OCI-LY1 (cell line): ENCODE data around the gene CD58.

ENCODE experiments used
- H2AFZ ChIP-seq: fragments of 200-600 bp; sonication (generic), shearing (Covaris generic); 2 replicates; pipeline ENCODE4 v1.6.0; 2014; ENCODE audit warnings: antibody characterized with exemption, mild to moderate bottlenecking, low read length
- H3F3A ChIP-seq: fragments of 200-600 bp; sonication (generic), shearing (Covaris generic); 2 replicates; pipeline ENCODE4 v1.6.0; 2014; ENCODE audit warnings: mild to moderate bottlenecking, antibody characterized with exemption, low read length, moderate library complexity; ENCODE audit not compliant: insufficient read depth
- H3K27ac ChIP-seq: fragments of 200-600 bp; sonication (generic); 2 replicates; pipeline ENCODE4 v1.5.1; 2014; ENCODE audit warnings: low read length, mixed run types, mild to moderate bottlenecking, low read depth; ENCODE audit not compliant: poor library complexity, severe bottlenecking
- H3K27me3 ChIP-seq: fragments of 200-600 bp; sonication (generic); 2 replicates; pipeline ENCODE4 v1.6.0; 2014; ENCODE audit warnings: antibody characterized with exemption, mild to moderate bottlenecking, low read length, moderate library complexity; ENCODE audit not compliant: insufficient read depth
- H3K36me3 ChIP-seq: fragments of 200-600 bp; sonication (generic); 2 replicates; pipeline ENCODE4 v1.6.1; 2014; ENCODE audit warnings: mild to moderate bottlenecking, antibody characterized with exemption, low read length, moderate library complexity, mixed read lengths; ENCODE audit not compliant: insufficient read depth
- H3K4me1 ChIP-seq: fragments of 200-600 bp; sonication (generic); 2 replicates; pipeline ENCODE4 v1.5.1; 2014; ENCODE audit warnings: mild to moderate bottlenecking, low read length, moderate library complexity; ENCODE audit not compliant: insufficient read depth, severe bottlenecking
- H3K4me2 ChIP-seq: fragments of 200-600 bp; sonication (generic), shearing (Covaris generic); 2 replicates; pipeline ENCODE4 v1.6.1; 2014; ENCODE audit warnings: low read length
- H3K4me3 ChIP-seq: fragments of 200-600 bp; sonication (generic); 2 replicates; pipeline ENCODE4 v1.5.1; 2014; ENCODE audit warnings: low read length, low read depth, mild to moderate bottlenecking, mixed read lengths; ENCODE audit not compliant: poor library complexity, severe bottlenecking
- H3K79me2 ChIP-seq: fragments of 200-600 bp; shearing (Covaris generic); 2 replicates; pipeline ENCODE4 v1.6.1; 2016; ENCODE audit warnings: mixed run types, low read length, mixed read lengths; ENCODE audit not compliant: insufficient read depth
- H3K9ac ChIP-seq: fragments of 200-600 bp; sonication (generic), shearing (Covaris generic); 2 replicates; pipeline ENCODE4 v1.6.1; 2014; ENCODE audit warnings: mild to moderate bottlenecking, low read length, mixed read lengths
- H3K9me2 ChIP-seq: fragments of 200-600 bp; sonication (generic), shearing (Covaris generic); 2 replicates; pipeline ENCODE4 v1.6.1; 2014; ENCODE audit warnings: low read depth, mild to moderate bottlenecking, low read length, mixed read lengths
- H3K9me3 ChIP-seq: fragments of 200-600 bp; shearing (Covaris generic); 2 replicates; pipeline ENCODE4 v1.6.1; 2014; ENCODE audit warnings: low read length, mixed read lengths
- H4K20me1 ChIP-seq: fragments of 200-600 bp; sonication (generic), shearing (Covaris generic); 2 replicates; pipeline ENCODE4 v1.6.0; 2016; ENCODE audit warnings: mild to moderate bottlenecking, low read length; ENCODE audit not compliant: insufficient read depth
- CTCF ChIP-seq: fragments of 200-600 bp; sonication (generic), shearing (Covaris generic); IDR thresholded peaks from 2 replicates; pipeline ENCODE4 v1.5.1; 2017; ENCODE audit warnings: mild to moderate bottlenecking, antibody characterized with exemption, low read length, moderate library complexity, mixed read lengths
- EZH2 ChIP-seq: fragments of 200-600 bp; sonication (generic), shearing (Covaris generic); IDR thresholded peaks from 2 replicates; pipeline ENCODE4 v1.8.0; 2017; ENCODE audit warnings: borderline replicate concordance, mixed run types, mild to moderate bottlenecking, antibody characterized with exemption, low read length, moderate library complexity, mixed read lengths

CD58 gene

GRCh38 chr1:116581323-116581885, 10.6 kb upstream of the CD58 start:
- Histone ChIP-seq H3K9ac (no peak overlapping the region), H4K20me1 (no peaks in the 10 kb centered on the region), H3K79me2 (no peaks in the 10 kb centered on the region), H3K4me3 (no peak overlapping the region), H3K27me3 (no peaks in the 10 kb centered on the region), H3F3A (no peaks in the 10 kb centered on the region), H3K4me1 (no peaks in the 10 kb centered on the region), H2AFZ (no peak overlapping the region), H3K4me2 (no peak overlapping the region), H3K9me3 (no peaks in the 10 kb centered on the region), H3K27ac (no peak overlapping the region), H3K36me3 (no peaks in the 10 kb centered on the region), H3K9me2 (no peaks in the 10 kb centered on the region)
- TF ChIP-seq EZH2 = no peak
- TF ChIP-seq CTCF = no peak

- Histone ChIP-seq H3F3A (no peaks in the 10 kb centered on the region), H3K27ac (no peak overlapping the region)
Observed at GRCh38 chr1:116580446-116581322, 9.9 kb upstream of the CD58 start.

GRCh38 chr1:116579259-116579875, 8.5 kb upstream of the CD58 start:
- no peak overlapping the region for H3K9ac ChIP-seq
- TF ChIP-seq EZH2 (no peak), CTCF (no peak)

More at GRCh38 chr1:116580446-116581322, 9.9 kb upstream of the CD58 start:
- Histone ChIP-seq H3K4me2 (no peak overlapping the region), H2AFZ (no peak overlapping the region), H3K9me2 (no peaks in the 10 kb centered on the region), H4K20me1 (no peaks in the 10 kb centered on the region), H3K27me3 (no peaks in the 10 kb centered on the region), H3K4me1 (no peaks in the 10 kb centered on the region), H3K9ac (no peak overlapping the region), H3K36me3 (no peaks in the 10 kb centered on the region), H3K4me3 (no peak overlapping the region), H3K79me2 (no peaks in the 10 kb centered on the region), H3K9me3 (no peaks in the 10 kb centered on the region)
- TF ChIP-seq CTCF = no peak
- no peak for TF ChIP-seq EZH2

More at GRCh38 chr1:116579259-116579875, 8.5 kb upstream of the CD58 start:
- Histone ChIP-seq H3K27me3 (no peaks in the 10 kb centered on the region), H4K20me1 (no peaks in the 10 kb centered on the region), H2AFZ (no peak overlapping the region), H3F3A (no peaks in the 10 kb centered on the region), H3K4me2 (no peak overlapping the region), H3K27ac (no peak overlapping the region), H3K79me2 (no peaks in the 10 kb centered on the region), H3K4me1 (no peaks in the 10 kb centered on the region), H3K36me3 (no peaks in the 10 kb centered on the region), H3K9me2 (no peaks in the 10 kb centered on the region), H3K9me3 (no peaks in the 10 kb centered on the region), H3K4me3 (no peak overlapping the region)
